Lung (tissue), 12 donors: ENCODE results near the gene WSCD1. TPM values are rescaled to one million over a fixed set of nuclear protein-coding genes. Genes with fewer than 3 reads are reported as not detected.

Experiments
- ATAC-seq: fragments of 200-7000 bp; cut with Tn5 transposase; one replicate; pipeline ENCODE4 v1.9.1; 2020; ENCODE audit warnings: moderate number of reproducible peaks; ENCODE audit not compliant: insufficient read depth, low FRiP score
- DNase-seq, 3 donors: peaks; one replicate each; pipeline ENCODE4 v3.0.0-alpha.2; 2013 to 2017
- H3K27ac ChIP-seq, 2 donors: one replicate each; pipeline ENCODE4 v1.5.1; 2013; ENCODE audit warnings: mild to moderate bottlenecking in 2 of 2, moderate library complexity in 2 of 2, control low read depth in 1 of 2, inconsistent platforms in 1 of 2, low read depth in 1 of 2, low read length in 1 of 2
- H3K27me3 ChIP-seq, 3 donors: one replicate each; pipeline ENCODE4 v1.5.1; 2013; ENCODE audit warnings: low read length in 2 of 3; ENCODE audit not compliant: control insufficient read depth in 3 of 3, insufficient read depth in 3 of 3
- H3K36me3 ChIP-seq, 4 donors: one replicate each; pipeline ENCODE4 v1.5.1; 2013; ENCODE audit warnings: low read length in 4 of 4, mild to moderate bottlenecking in 1 of 4, moderate library complexity in 1 of 4; ENCODE audit not compliant: control insufficient read depth in 4 of 4, insufficient read depth in 4 of 4
- H3K4me1 ChIP-seq, 5 donors: one replicate each; pipeline ENCODE4 v1.5.1; 2013; ENCODE audit warnings: low read length in 5 of 5, mild to moderate bottlenecking in 2 of 5, moderate library complexity in 1 of 5; ENCODE audit not compliant: control insufficient read depth in 5 of 5, insufficient read depth in 5 of 5
- H3K4me3 ChIP-seq: one replicate; pipeline ENCODE4 v1.5.1; 2013; ENCODE audit warnings: mild to moderate bottlenecking, control low read depth, moderate library complexity
- H3K9ac ChIP-seq, 2 donors: one replicate each; pipeline ENCODE4 v1.5.1; 2013; ENCODE audit warnings: low read length in 2 of 2, control low read depth in 1 of 2; ENCODE audit not compliant: insufficient read depth in 1 of 2
- H3K9me3 ChIP-seq, 4 donors: one replicate each; pipeline ENCODE4 v1.5.1; 2013; ENCODE audit warnings: low read length in 3 of 4, mild to moderate bottlenecking in 1 of 4, moderate library complexity in 1 of 4; ENCODE audit not compliant: control insufficient read depth in 4 of 4, insufficient read depth in 3 of 4
- CTCF ChIP-seq: IDR thresholded peaks from 2 replicates; pipeline ENCODE4 v1.5.1; 2012; ENCODE audit warnings: mild to moderate bottlenecking; ENCODE audit errors: control extremely low read depth, extremely low read depth
- WGBS, 2 donors: extraction: QIAGEN DNeasy Blood & Tissue Kit; methylation state at CpG; one replicate each; pipeline ENCODE4 v1.1.7; 2013; 5-methylcytosine and 5-hydroxymethylcytosine counted together
- polyA plus RNA-seq, 2 donors: library from polyadenylated mRNA; stranded (reverse); fragments of 200-250 nt; gene quantifications; one replicate each; pipeline ENCODE4 v1.2.1, GENCODE V29; 2013
- total RNA-seq, 2 donors: library from RNA; depleted of rRNA in 1 of 2; stranded (reverse); fragments of >200 nt in 1 of 2; gene quantifications; one replicate each; pipeline ENCODE4 v1.2.1, GENCODE V29; 2014 to 2021
- donor health status: control.
- donor health status: control.
- donor health status: Bipolar disorder and iron deficiency.
- donor health status: healthy.
- donor health status: DM: yes; HTN: yes; CAD: no.

Gene WSCD1
- total and polyA plus RNA-seq, 4 donors: 1.5 to 13.4 (median 3.8) TPM

DNA sequence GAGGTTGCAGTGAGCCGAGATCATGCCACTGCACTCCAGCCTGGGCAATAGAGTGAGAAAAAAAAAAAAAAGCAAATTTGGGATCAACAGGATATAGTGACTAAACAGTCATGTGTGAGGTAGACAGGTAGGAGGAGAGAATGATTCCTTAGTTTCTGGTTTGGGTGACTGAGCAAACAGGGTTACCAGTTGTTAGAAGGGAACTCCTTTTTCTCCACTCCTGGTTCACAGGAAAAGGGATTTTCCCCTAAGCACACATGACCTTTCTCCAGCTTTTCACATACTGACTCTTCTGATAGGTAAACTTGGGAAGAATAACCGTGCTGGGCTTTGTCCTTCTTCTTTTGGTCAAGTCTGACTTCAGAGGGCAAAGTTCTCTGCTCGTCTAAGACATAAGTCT, 17.3 kb upstream of the WSCD1 start:
- 66 to 73% methylated on average over 3 of the region's 3 CpGs for WGBS, 2 donors
- no peak overlapping the region for H3K4me3 ChIP-seq
- no peak overlapping the region for H3K9ac ChIP-seq
- no peak for TF ChIP-seq CTCF
- DNase-seq (no peak), ATAC-seq (no peak)
- no peaks in the 10 kb centered on the region for H3K9me3 ChIP-seq
- no peak overlapping the region for H3K27ac ChIP-seq
- no peaks in the 10 kb centered on the region for H3K36me3 ChIP-seq
- H3K4me1 ChIP-seq: no peaks in the 10 kb centered on the region
- H3K27me3 ChIP-seq: peaks cover 0 to 2% (median 0%) of the 10 kb centered on the region in 3 donors

DNA sequence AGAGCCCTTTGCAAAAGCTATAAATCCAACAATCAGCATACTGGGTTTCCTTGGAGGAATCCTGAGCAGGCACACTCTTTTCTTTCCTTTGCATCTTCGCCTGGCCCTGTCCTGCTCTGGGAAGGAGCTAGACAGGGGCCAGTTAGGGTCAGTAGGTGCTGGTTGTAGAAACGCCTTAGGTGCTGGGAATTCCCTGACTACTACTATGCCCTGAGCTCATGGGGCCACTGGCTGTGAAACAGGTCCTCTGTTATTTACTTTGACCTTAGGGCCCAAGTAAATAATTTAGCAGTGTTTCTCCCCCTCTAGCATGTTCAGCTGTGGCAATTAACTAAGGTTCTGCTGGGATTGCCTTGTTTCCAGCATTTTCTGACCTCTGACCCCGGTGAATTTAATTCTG, 15.8 kb upstream of the WSCD1 start:
- peaks cover 0 to 3% (median 2%) of the 10 kb centered on the region in 3 donors for H3K27me3 ChIP-seq

GRCh38 chr17:6056104-6056503, 14.1 kb upstream of the WSCD1 start:
- TF ChIP-seq CTCF: no peak

More for the DNA sequence above, 15.8 kb upstream of the WSCD1 start:
- DNase-seq (no peak), ATAC-seq (no peak)
- no peak for TF ChIP-seq CTCF
- Histone ChIP-seq H3K9ac (no peak overlapping the region), H3K4me3 (no peak overlapping the region), H3K4me1 (no peaks in the 10 kb centered on the region), H3K36me3 (no peaks in the 10 kb centered on the region), H3K9me3 (no peaks in the 10 kb centered on the region), H3K27ac (no peak overlapping the region)
- WGBS, 2 donors: 85 to 92% methylated on average over 3 of the region's 3 CpGs

DNA sequence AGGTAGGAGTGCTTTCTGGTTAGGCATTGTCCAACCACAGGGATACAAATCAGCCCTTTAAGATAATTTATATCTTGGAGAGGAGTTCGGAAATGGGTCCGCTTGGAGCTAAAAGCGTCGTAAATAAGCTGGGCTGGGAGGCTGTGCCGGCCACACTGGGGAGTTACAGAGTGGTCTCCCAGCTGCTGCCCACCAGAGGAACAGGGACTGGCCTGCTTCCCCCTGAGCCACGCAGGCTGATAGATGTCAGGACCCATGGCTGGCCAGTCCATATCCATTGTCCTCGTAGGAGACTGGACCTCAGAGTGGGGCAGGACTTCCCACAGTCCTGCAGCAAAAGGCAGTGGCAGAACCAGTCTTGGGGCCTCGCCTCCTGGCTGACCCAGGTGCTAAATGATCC, 12.6 kb upstream of the WSCD1 start:
- no peak overlapping the region for H3K27ac ChIP-seq
- no peak overlapping the region for H3K9ac ChIP-seq
- H3K9me3 ChIP-seq: no peaks in the 10 kb centered on the region
- H3K4me3 ChIP-seq: no peak overlapping the region
- no peak for TF ChIP-seq CTCF
- H3K4me1 ChIP-seq: no peaks in the 10 kb centered on the region
- DNase-seq: no peak
- no peak for ATAC-seq
- H3K27me3 ChIP-seq: peaks cover 0 to 3% (median 2%) of the 10 kb centered on the region in 3 donors
- H3K36me3 ChIP-seq: no peaks in the 10 kb centered on the region
- 70 to 78% methylated on average over 8 of the region's 8 CpGs for WGBS, 2 donors

More at GRCh38 chr17:6056104-6056503, 14.1 kb upstream of the WSCD1 start:
- DNase-seq (no peak), ATAC-seq (no peak)
- Histone ChIP-seq H3K36me3 (no peaks in the 10 kb centered on the region), H3K4me1 (no peaks in the 10 kb centered on the region), H3K9me3 (no peaks in the 10 kb centered on the region), H3K27ac (no peak overlapping the region), H3K4me3 (no peak overlapping the region), H3K9ac (no peak overlapping the region), H3K27me3 (peaks cover 0 to 3% (median 2%) of the 10 kb centered on the region in 3 donors)
- 93 to 94% methylated on average over 2 of the region's 2 CpGs for WGBS, 2 donors
